Measurements from ENCODE around the gene OVCH1. TPM values are rescaled to one million over a fixed set of nuclear protein-coding genes. Genes with fewer than 3 reads are reported as not detected.
"Not testable (repeated sequence)": the region's sequence is repeated elsewhere in the genome, so short reads cannot be mapped to it uniquely, and the experiment has no call there.

The OVCH1 gene
- total and polyA plus RNA-seq, 10 donors, result 0.03 to 5.7 (median 2.4) TPM

DNA sequence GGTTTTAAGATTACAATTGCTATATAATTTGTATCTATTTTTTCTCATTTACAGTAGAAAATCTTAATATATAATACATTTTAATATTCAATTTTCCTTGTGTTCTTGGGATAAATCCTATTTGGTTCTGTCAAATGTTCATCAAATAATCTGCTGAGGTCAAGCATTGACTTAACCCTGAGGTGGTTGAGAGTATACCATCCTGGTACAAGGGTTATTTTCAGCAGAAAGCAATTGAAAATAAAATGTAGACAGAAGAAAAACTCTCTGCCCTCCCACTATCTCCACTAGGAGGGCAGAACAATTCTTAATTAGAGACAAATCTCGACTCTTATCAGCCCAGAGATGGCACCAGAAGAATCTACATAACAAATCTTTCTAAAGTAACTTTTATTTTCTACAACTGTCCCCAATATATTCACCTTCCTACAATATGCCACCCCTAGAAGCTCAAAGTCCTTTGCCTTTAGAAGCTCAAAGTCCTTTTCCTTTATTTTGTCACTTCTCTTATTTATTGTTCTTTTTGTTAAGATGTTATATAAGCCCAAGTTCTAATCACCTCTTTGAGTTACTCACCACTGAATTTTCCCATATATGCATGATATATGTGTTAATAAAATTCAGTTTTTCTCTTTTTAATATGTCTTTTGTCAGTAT lies 58.6 kb downstream of the OVCH1 start:
- peaks cover 0 to 15% (median 0%) of the 10 kb centered on the region in 6 donors for H3K36me3 ChIP-seq
- H3K4me3 ChIP-seq, result no peak overlapping the region
- 60 to 81% (median 62%) methylated on average over 1 of the region's 1 CpG for WGBS, 5 donors
- H3K4me1 ChIP-seq, result no peaks in the 10 kb centered on the region
- intact Hi-C loops (cut with DNase I; ENCODE audit: low total_unique reads), result no loop called here
- peaks cover 0 to 12% (median 5%) of the 10 kb centered on the region in 8 donors for H3K9me3 ChIP-seq
- TF ChIP-seq CTCF (IDR thresholded peaks at IDR 0.05 in 8 of 11, conservative IDR thresholded peaks at IDR 0.05 in 3 of 11) (no peak), POLR2A (IDR thresholded peaks at IDR 0.05) (no peak), POLR2AphosphoS5 (IDR thresholded peaks at IDR 0.05) (no peak)
- no peak for DNase-seq
- no peaks in the 10 kb centered on the region for H3K27me3 ChIP-seq (replicated peaks in 1 of 7)
- H3K27ac ChIP-seq, result no peak overlapping the region

DNA sequence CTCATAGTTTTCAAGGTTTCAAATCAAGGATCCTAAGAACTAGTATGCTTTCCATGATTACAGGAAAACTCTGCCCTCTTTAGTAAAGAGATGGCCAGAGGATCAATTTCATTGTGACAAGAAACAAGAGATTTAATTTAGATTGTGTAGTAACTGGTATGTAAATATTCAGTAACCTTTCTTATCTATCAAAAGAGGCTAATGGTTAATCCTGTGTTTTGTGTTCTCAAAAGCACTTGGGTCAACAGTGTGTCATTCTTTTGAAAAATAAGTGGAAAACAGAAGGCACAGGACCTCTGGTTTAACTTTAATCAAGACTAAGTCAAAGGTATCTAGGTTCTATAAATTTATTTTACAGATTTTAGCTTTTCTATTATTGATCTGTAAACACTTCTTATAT lies 59.9 kb downstream of the OVCH1 start:
- Histone ChIP-seq H3K4me3 (no peak overlapping the region), H3K27ac (no peak overlapping the region), H3K9me3 (peaks cover 0 to 12% (median 5%) of the 10 kb centered on the region in 8 donors), H3K4me1 (no peaks in the 10 kb centered on the region), H3K36me3 (peaks cover 0 to 13% (median 0%) of the 10 kb centered on the region in 6 donors), H3K27me3 (replicated peaks in 1 of 7) (no peaks in the 10 kb centered on the region)
- intact Hi-C loops (cut with DNase I; ENCODE audit: low total_unique reads), result no loop called here
- no peak for DNase-seq
- TF ChIP-seq CTCF (IDR thresholded peaks at IDR 0.05 in 8 of 11, conservative IDR thresholded peaks at IDR 0.05 in 3 of 11) (no peak), POLR2AphosphoS5 (IDR thresholded peaks at IDR 0.05) (no peak), POLR2A (IDR thresholded peaks at IDR 0.05) (no peak)

DNA sequence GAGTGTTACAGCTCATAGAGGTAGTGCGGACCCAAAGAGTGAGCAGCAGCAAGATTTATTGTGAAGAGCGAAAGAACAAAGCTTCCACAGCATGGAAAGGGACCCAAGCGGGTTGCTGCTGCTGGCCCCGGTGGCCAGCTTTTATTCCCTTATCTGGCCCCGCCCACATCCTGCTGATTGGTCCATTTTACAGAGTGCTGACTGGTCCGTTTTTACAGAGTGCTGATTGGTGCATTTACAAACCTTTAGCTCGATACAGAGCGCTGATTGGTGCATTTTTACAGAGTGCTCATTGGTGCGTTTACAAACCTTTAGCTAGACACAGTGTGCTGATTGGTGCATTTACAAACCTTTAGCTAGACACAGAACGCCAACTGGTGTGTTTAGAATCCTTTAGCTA lies 60.7 kb downstream of the OVCH1 start:
- Histone ChIP-seq H3K9me3 (peaks cover 0 to 12% (median 5%) of the 10 kb centered on the region in 8 donors), H3K36me3 (peaks cover 0 to 13% (median 0%) of the 10 kb centered on the region in 6 donors)
- 89 to 97% (median 91%) methylated on average over 10 of the region's 10 CpGs for WGBS, 5 donors
- H3K4me1 ChIP-seq; DNase-seq; H3K4me3 ChIP-seq; intact Hi-C loops (cut with DNase I; ENCODE audit: low total_unique reads); H3K27ac ChIP-seq; H3K27me3 ChIP-seq (replicated peaks in 1 of 7): not testable (repeated sequence)

GRCh38 chr12:29431513-29431912 lies 66.0 kb downstream of the OVCH1 start:
- 56 to 89% (median 81%) methylated on average over 3 of the region's 3 CpGs for WGBS, 5 donors
- TF ChIP-seq POLR2A (IDR thresholded peaks at IDR 0.05) (no peak), CTCF (IDR thresholded peaks at IDR 0.05 in 8 of 11, conservative IDR thresholded peaks at IDR 0.05 in 3 of 11) (no peak), POLR2AphosphoS5 (IDR thresholded peaks at IDR 0.05) (no peak)

More at GRCh38 chr12:29431513-29431912, 66.0 kb downstream of the OVCH1 start:
- DNase-seq, result no peak
- H3K36me3 ChIP-seq, result peaks cover 0 to 2% (median 0%) of the 10 kb centered on the region in 6 donors
- peaks cover 0 to 21% (median 0%) of the 10 kb centered on the region in 6 donors for H3K4me1 ChIP-seq
- H3K4me3 ChIP-seq, result no peak overlapping the region
- no peaks in the 10 kb centered on the region for H3K27me3 ChIP-seq (replicated peaks in 1 of 7)
- intact Hi-C loops (cut with DNase I; ENCODE audit: low total_unique reads), result no loop called here
- peaks cover 0 to under 1% (median 0%) of the 10 kb centered on the region in 8 donors for H3K9me3 ChIP-seq
- H3K27ac ChIP-seq, result no peak overlapping the region

All from spleen (tissue), 11 donors.